Muscle of leg (tissue), 11 donors: ENCODE results near the gene KIAA1958. TPM values are rescaled to one million over a fixed set of nuclear protein-coding genes. Genes with fewer than 3 reads are reported as not detected.
A peak's percentile ranks its signal among the peaks of the same experiment; 100 is the strongest.
"Not testable (repeated sequence)": the region's sequence is repeated elsewhere in the genome, so short reads cannot be mapped to it uniquely, and the experiment has no call there.

Source experiments
- DNase-seq: peaks from one replicate; pipeline ENCODE4 v3.0.0; 2013
- H3K27ac ChIP-seq: one replicate; pipeline ENCODE4 v1.5.1; 2013; ENCODE audit warnings: mild to moderate bottlenecking, low read length, control low read depth
- H3K27me3 ChIP-seq: one replicate; pipeline ENCODE4 v1.6.1; 2013; ENCODE audit warnings: low read length; ENCODE audit not compliant: control insufficient read depth, insufficient read depth
- H3K36me3 ChIP-seq: one replicate; pipeline ENCODE4 v1.6.1; 2013; ENCODE audit warnings: low read length; ENCODE audit not compliant: control insufficient read depth, insufficient read depth
- H3K4me1 ChIP-seq: one replicate; pipeline ENCODE4 v1.6.1; 2013; ENCODE audit warnings: low read length; ENCODE audit not compliant: control insufficient read depth, insufficient read depth
- H3K4me3 ChIP-seq: one replicate; pipeline ENCODE4 v1.5.1; 2013; ENCODE audit warnings: low read length, control low read depth
- H3K9me3 ChIP-seq: replicated peaks from 2 replicates; pipeline ENCODE4 v1.6.1; 2013; ENCODE audit warnings: low read depth, low read length; ENCODE audit not compliant: control insufficient read depth
- WGBS: methylation state at CpG from one replicate; pipeline ENCODE4 v1.1.5; 2013; ENCODE audit warnings: missing lambda C conversion rate; ENCODE audit not compliant: insufficient coverage; 5-methylcytosine and 5-hydroxymethylcytosine counted together
- polyA plus RNA-seq, 8 donors: library from polyadenylated mRNA; unstranded; fragments of 120-200 nt; gene quantifications; one replicate each; pipeline versions ENCODE4 v1.2.1 to v1.2.3, GENCODE V29; 2013; ENCODE audit warnings: inconsistent platforms in 1 of 8, low replicate concordance in 1 of 8; ENCODE audit not compliant: insufficient read length in 8 of 8, insufficient read depth in 1 of 8
- total RNA-seq: library from RNA; stranded (reverse); fragments of 120-200 nt; gene quantifications from one replicate; pipeline ENCODE4 v1.2.4, GENCODE V29; 2013

The KIAA1958 gene
- total and polyA plus RNA-seq, 9 donors, result 2.1 to 4.9 (median 3.3) TPM

GRCh38 chr9:112647596-112647995 lies 161.0 kb downstream of the KIAA1958 start:
- Histone ChIP-seq H3K9me3 (peaks cover 11% of the 10 kb centered on the region), H3K4me1 (no peaks in the 10 kb centered on the region), H3K27me3 (no peaks in the 10 kb centered on the region), H3K27ac (no peak overlapping the region), H3K4me3 (no peak overlapping the region), H3K36me3 (no peaks in the 10 kb centered on the region)
- WGBS, result 100% methylated on average over 1 of the region's 3 CpGs
- no peak for DNase-seq

GRCh38 chr9:112648624-112649023 lies 162.0 kb downstream of the KIAA1958 start:
- Histone ChIP-seq H3K27ac (no peak overlapping the region), H3K9me3 (peaks cover 11% of the 10 kb centered on the region), H3K36me3 (no peaks in the 10 kb centered on the region), H3K4me3 (no peak overlapping the region), H3K4me1 (no peaks in the 10 kb centered on the region), H3K27me3 (no peaks in the 10 kb centered on the region)
- no peak for DNase-seq
- no CpG with 5 or more reads among the region's 1 CpG for WGBS

DNA sequence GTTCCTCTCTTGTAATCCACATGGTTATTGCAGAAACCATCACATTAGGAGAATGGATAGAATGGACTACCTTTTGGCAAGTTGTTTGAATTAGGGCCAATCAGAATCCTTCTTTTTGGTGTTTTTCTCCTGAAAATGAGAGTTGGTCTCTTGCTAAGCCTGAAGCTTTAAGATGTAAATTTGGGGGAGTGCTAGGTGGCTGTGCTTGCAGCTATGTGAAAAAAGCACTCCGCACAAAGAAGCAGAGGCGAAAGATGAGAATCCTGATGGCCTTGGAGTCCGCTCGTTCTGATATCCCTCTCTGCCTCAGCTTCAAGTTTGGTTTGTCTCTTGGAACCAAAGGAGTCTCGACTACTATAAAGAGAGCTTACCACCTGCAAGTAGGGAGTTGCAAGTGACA lies 167.7 kb downstream of the KIAA1958 start:
- WGBS, result 80% methylated on average over 3 of the region's 5 CpGs
- Histone ChIP-seq H3K27ac (no peak overlapping the region), H3K4me3 (no peak overlapping the region), H3K9me3 (peaks cover 2% of the 10 kb centered on the region), H3K36me3 (no peaks in the 10 kb centered on the region), H3K4me1 (no peaks in the 10 kb centered on the region), H3K27me3 (no peaks in the 10 kb centered on the region)
- no peak for DNase-seq

DNA sequence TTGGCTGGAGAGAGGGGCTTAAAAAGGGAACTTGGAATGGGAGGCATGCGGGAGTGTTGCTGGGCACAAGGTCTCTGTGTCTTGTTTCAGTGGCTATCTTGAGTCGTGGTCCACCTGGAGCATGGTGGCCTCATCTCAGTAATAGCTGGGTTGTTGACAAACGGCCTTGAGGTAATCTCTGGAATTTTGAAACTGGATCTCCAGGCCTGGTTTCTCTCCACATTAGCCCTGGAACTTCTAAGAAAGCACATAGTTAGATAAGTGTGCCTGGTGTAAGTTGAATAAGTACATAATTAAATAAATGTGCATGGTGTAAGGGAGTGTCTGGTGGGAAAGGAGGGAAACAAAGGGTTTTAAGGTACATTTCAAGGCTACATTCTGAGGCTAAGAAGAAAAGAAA lies 169.0 kb downstream of the KIAA1958 start:
- Histone ChIP-seq H3K4me1 (no peaks in the 10 kb centered on the region), H3K9me3 (no peaks in the 10 kb centered on the region), H3K4me3 (no peak overlapping the region), H3K36me3 (peaks cover 5% of the 10 kb centered on the region), H3K27ac (no peak overlapping the region), H3K27me3 (no peaks in the 10 kb centered on the region)
- WGBS, result 94% methylated on average over 2 of the region's 3 CpGs
- no peak for DNase-seq

DNA sequence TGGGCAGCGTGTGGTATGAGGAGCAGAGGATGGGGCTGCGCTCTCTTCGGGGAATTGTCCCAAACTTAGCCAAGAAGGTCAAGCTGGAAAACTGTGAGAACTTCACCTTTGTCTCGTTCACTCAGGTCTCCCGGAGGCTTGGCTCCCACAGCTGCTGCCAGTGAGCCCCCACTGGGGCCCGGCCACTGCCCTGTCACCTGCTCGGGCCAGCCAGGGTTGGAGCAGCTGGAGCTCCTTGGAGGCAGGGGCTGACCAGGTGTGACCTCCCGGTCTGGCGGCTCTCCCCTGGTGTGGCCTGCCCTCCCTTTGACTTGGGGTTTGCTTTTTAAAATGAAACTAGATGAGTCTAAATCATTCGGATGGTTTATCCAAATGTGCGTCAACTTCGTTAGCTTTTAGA lies 173.3 kb downstream of the KIAA1958 start:
- Histone ChIP-seq H3K36me3 (peaks cover 5% of the 10 kb centered on the region), H3K27me3 (no peaks in the 10 kb centered on the region), H3K4me3 (no peak overlapping the region), H3K27ac (no peak overlapping the region), H3K4me1 (no peaks in the 10 kb centered on the region), H3K9me3 (no peaks in the 10 kb centered on the region)
- 94% methylated on average over 6 of the region's 12 CpGs for WGBS
- no peak for DNase-seq

GRCh38 chr9:112663681-112664080 lies 177.1 kb downstream of the KIAA1958 start:
- DNase-seq, result no peak
- H3K4me1 ChIP-seq, result no peaks in the 10 kb centered on the region
- no peak overlapping the region for H3K27ac ChIP-seq
- peaks cover 5% of the 10 kb centered on the region for H3K36me3 ChIP-seq
- no peaks in the 10 kb centered on the region for H3K27me3 ChIP-seq
- H3K9me3 ChIP-seq, result no peaks in the 10 kb centered on the region
- no peak overlapping the region for H3K4me3 ChIP-seq
- WGBS, result 86% methylated on average over 1 of the region's 5 CpGs

GRCh38 chr9:112664531-112664930 lies 177.9 kb downstream of the KIAA1958 start:
- no peaks in the 10 kb centered on the region for H3K27me3 ChIP-seq
- no peak overlapping the region for H3K27ac ChIP-seq
- H3K4me1 ChIP-seq, result no peaks in the 10 kb centered on the region
- H3K4me3 ChIP-seq, result no peak overlapping the region
- H3K36me3 ChIP-seq, result peaks cover 4% of the 10 kb centered on the region
- no CpG with 5 or more reads among the region's 3 CpGs for WGBS
- DNase-seq, result no peak
- no peaks in the 10 kb centered on the region for H3K9me3 ChIP-seq

- no peaks in the 10 kb centered on the region for H3K27me3 ChIP-seq
- H3K4me1 ChIP-seq, result no peaks in the 10 kb centered on the region
- no CpG with 5 or more reads among the region's 4 CpGs for WGBS
- no peaks in the 10 kb centered on the region for H3K36me3 ChIP-seq
- no peak overlapping the region for H3K4me3 ChIP-seq
- no peaks in the 10 kb centered on the region for H3K9me3 ChIP-seq
- no peak overlapping the region for H3K27ac ChIP-seq
- DNase-seq, result peak; percentile 59
These were observed 178.7 kb downstream of the KIAA1958 start for GRCh38 chr9:112665347-112665746.

DNA sequence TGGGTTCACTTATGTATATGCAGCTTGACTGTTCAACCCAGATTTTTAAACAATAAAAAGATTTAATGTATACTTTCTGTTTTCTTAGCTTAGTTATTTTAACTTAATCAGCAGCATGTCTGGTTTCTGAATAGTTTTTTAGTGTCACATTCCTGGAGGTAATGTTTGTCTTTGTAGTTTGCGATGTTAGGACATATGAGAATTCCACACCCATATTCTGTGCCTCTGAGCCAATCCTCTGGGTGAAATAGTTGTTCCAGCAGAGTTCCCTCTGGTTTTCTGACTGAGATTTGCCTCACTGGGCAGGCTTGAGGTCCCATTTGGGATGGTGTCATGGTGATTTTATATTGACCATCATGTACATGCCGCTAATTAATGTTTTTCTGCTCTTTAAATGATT lies 182.7 kb downstream of the KIAA1958 start:
- DNase-seq, result no peak
- H3K4me3 ChIP-seq, result no peak overlapping the region
- H3K27me3 ChIP-seq, result no peaks in the 10 kb centered on the region
- no peak overlapping the region for H3K27ac ChIP-seq
- H3K9me3 ChIP-seq, result no peaks in the 10 kb centered on the region
- no CpG with 5 or more reads among the region's 2 CpGs for WGBS
- H3K36me3 ChIP-seq, result no peaks in the 10 kb centered on the region
- H3K4me1 ChIP-seq, result no peaks in the 10 kb centered on the region

GRCh38 chr9:112670991-112671625 lies 184.5 kb downstream of the KIAA1958 start:
- Histone ChIP-seq H3K4me1 (no peaks in the 10 kb centered on the region), H3K27me3 (no peaks in the 10 kb centered on the region), H3K36me3 (no peaks in the 10 kb centered on the region), H3K9me3 (no peaks in the 10 kb centered on the region), H3K4me3 (no peak overlapping the region), H3K27ac (no peak overlapping the region)
- DNase-seq, result peak; percentile 31
- no CpG with 5 or more reads among the region's 7 CpGs for WGBS

DNA sequence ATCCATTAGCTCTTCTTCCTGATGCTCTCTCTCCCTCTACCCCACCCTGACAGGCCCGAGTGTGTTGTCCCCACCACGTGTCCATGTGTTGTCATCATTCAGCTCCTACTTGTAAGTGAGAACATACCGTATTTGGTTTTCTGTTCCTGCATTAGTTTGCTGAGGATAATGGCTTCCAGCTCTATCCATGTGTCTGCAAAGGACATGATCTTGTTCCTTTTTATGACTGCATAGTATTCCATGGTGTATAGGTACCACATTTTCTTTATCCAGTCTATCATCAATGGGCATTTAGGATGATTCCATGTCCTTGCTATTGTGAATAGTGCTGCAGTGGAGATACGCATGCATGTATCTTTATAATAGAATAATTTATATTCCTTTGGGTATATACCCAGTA lies 186.6 kb downstream of the KIAA1958 start:
- not testable (repeated sequence) for H3K4me1 ChIP-seq, H3K27me3 ChIP-seq, H3K4me3 ChIP-seq, DNase-seq, H3K36me3 ChIP-seq, H3K27ac ChIP-seq
- WGBS, result 100% methylated on average over 1 of the region's 4 CpGs
- H3K9me3 ChIP-seq, result peaks cover 13% of the 10 kb centered on the region
